ENCODE measurements around the gene APELA.

- no peak for TF ChIP-seq POLR2A (IDR thresholded peaks at IDR 0.05)
- TF ChIP-seq POLR2AphosphoS5 (IDR thresholded peaks at IDR 0.05) = no peak
Measured at GRCh38 chr4:164902608-164903007, 25.6 kb downstream of the APELA start.

All from suprapubic skin (tissue), 4 donors.